ENCODE results near the gene DAP.

DNA sequence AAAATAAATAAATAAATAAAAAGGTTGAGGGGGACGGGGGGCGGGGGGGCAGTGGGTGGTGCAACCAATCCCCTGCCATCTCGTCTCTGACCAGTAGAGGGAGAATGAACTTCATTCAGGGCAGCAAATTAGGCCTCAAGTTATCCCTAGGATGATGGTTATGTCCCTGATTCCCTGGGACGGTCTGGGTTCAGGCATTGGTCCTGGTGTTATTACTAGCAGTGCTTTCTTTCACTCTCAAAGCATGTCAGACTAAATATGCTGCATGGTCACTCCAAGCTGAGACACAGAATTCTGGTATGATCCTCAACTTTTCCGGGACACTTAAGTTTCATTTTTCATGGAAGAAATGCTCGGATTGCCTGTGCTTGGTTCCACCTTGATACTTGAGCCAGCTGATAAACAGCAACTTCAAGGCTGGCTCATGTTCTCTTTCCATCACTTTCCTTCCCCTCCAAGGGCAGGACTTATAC, 59.4 kb downstream of the DAP start:
- TF ChIP-seq SUZ12 (IDR thresholded peaks at IDR 0.05; ENCODE audit: unreplicated experiment) (no peak), CEBPB (IDR thresholded peaks at IDR 0.05; ENCODE audit: borderline replicate concordance in 1 of 2, low read depth in 2 of 2, low read length in 2 of 2) (no peak), TAF1 (IDR thresholded peaks at IDR 0.05; ENCODE audit: borderline replicate concordance, low read depth, low read length) (no peak)
- TF ChIP-seq, protein P1, sequence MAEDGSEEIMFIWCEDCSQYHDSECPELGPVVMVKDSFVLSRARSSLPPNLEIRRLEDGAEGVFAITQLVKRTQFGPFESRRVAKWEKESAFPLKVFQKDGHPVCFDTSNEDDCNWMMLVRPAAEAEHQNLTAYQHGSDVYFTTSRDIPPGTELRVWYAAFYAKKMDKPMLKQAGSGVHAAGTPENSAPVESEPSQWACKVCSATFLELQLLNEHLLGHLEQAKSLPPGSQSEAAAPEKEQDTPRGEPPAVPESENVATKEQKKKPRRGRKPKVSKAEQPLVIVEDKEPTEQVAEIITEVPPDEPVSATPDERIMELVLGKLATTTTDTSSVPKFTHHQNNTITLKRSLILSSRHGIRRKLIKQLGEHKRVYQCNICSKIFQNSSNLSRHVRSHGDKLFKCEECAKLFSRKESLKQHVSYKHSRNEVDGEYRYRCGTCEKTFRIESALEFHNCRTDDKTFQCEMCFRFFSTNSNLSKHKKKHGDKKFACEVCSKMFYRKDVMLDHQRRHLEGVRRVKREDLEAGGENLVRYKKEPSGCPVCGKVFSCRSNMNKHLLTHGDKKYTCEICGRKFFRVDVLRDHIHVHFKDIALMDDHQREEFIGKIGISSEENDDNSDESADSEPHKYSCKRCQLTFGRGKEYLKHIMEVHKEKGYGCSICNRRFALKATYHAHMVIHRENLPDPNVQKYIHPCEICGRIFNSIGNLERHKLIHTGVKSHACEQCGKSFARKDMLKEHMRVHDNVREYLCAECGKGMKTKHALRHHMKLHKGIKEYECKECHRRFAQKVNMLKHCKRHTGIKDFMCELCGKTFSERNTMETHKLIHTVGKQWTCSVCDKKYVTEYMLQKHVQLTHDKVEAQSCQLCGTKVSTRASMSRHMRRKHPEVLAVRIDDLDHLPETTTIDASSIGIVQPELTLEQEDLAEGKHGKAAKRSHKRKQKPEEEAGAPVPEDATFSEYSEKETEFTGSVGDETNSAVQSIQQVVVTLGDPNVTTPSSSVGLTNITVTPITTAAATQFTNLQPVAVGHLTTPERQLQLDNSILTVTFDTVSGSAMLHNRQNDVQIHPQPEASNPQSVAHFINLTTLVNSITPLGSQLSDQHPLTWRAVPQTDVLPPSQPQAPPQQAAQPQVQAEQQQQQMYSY (CRISPR knock-in tag; IDR thresholded peaks at IDR 0.05) = no peak
- TF ChIP-seq, protein P2, sequence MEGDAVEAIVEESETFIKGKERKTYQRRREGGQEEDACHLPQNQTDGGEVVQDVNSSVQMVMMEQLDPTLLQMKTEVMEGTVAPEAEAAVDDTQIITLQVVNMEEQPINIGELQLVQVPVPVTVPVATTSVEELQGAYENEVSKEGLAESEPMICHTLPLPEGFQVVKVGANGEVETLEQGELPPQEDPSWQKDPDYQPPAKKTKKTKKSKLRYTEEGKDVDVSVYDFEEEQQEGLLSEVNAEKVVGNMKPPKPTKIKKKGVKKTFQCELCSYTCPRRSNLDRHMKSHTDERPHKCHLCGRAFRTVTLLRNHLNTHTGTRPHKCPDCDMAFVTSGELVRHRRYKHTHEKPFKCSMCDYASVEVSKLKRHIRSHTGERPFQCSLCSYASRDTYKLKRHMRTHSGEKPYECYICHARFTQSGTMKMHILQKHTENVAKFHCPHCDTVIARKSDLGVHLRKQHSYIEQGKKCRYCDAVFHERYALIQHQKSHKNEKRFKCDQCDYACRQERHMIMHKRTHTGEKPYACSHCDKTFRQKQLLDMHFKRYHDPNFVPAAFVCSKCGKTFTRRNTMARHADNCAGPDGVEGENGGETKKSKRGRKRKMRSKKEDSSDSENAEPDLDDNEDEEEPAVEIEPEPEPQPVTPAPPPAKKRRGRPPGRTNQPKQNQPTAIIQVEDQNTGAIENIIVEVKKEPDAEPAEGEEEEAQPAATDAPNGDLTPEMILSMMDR (IDR thresholded peaks at IDR 0.05 in 2 of 3, conservative IDR thresholded peaks at IDR 0.05 in 1 of 3; ENCODE audit: control insufficient read depth in 2 of 3, extremely low read depth in 1 of 3, insufficient read depth in 1 of 3, low read depth in 3 of 3, low read length in 3 of 3) = peak; percentile 39 to 66 (median 53); a peak in 5 of 6 replicates

Data from GM12878 (cell line).